Esophagus squamous epithelium (tissue), 5 donors: ENCODE results near the gene PRIM2. TPM values are rescaled to one million over a fixed set of nuclear protein-coding genes. Genes with fewer than 3 reads are reported as not detected.
"Not testable (repeated sequence)": the region's sequence is repeated elsewhere in the genome, so short reads cannot be mapped to it uniquely, and the experiment has no call there.

ENCODE experiments used
- DNase-seq: peaks from one replicate; lab custom pipeline; 2025; lab: John Stamatoyannopoulos, UW
- H3K27ac ChIP-seq, 4 donors: fragments of 200-600 bp; sonication (generic); one replicate each; pipeline ENCODE4 v1.5.1; 2016 to 2019; ENCODE audit warnings: mild to moderate bottlenecking in 1 of 4
- H3K27me3 ChIP-seq, 4 donors: fragments of 200-600 bp; sonication (generic); 1 replicate in 3 of 4; 2 replicates in 1 of 4; pipeline versions ENCODE4 v1.5.1 to v1.6.0; 2017 to 2021; ENCODE audit warnings: antibody characterized with exemption in 1 of 4
- H3K36me3 ChIP-seq, 3 donors: fragments of 200-600 bp; sonication (generic); one replicate each; pipeline ENCODE4 v1.5.1; 2016 to 2019
- H3K4me1 ChIP-seq, 3 donors: fragments of 200-600 bp; sonication (generic); one replicate each; pipeline ENCODE4 v1.5.1; 2017 to 2019
- H3K4me3 ChIP-seq, 4 donors: fragments of 200-600 bp; sonication (generic); 1 replicate in 3 of 4; 2 replicates in 1 of 4; pipeline ENCODE4 v1.5.1; 2016 to 2019; ENCODE audit warnings: mild to moderate bottlenecking in 2 of 4, moderate library complexity in 1 of 4
- H3K9me3 ChIP-seq, 3 donors: fragments of 200-600 bp; sonication (generic); one replicate each; pipeline ENCODE4 v1.5.1; 2016 to 2019
- WGBS, 2 donors: methylation state at CpG; one replicate each; pipeline ENCODE4 v1.1.5; 2018; 5-methylcytosine and 5-hydroxymethylcytosine counted together
- intact Hi-C: fragments of 100-400 bp; cut with DNase I; formaldehyde crosslinking; loops from one replicate; pipeline ENCODE4 v1.15.0; 2022
- total RNA-seq, 4 donors: library from RNA; depleted of rRNA; stranded (reverse); fragments of >200 nt; gene quantifications; one replicate each; pipeline ENCODE4 v1.1.0, GENCODE V29; 2016
- donor health status: DM: yes; HTN: yes; CAD: no.

The PRIM2 gene
- total RNA-seq, 4 donors from 2014 or later: 4.1 to 10.9 (median 9.8) TPM

- 91 to 94% methylated on average over 2 of the region's 2 CpGs for WGBS, 2 donors
- DNase-seq, intact Hi-C loops: not testable (repeated sequence)
Measured at GRCh38 chr6:57365076-57365583, 47.7 kb downstream of the PRIM2 start.

GRCh38 chr6:57368965-57369731, 51.7 kb downstream of the PRIM2 start:
- H3K4me3 ChIP-seq, intact Hi-C loops, H3K27me3 ChIP-seq, H3K27ac ChIP-seq, DNase-seq, H3K4me1 ChIP-seq, H3K36me3 ChIP-seq, H3K9me3 ChIP-seq: not testable (repeated sequence)
- WGBS, 2 donors: 90 to 96% methylated on average over 4 of the region's 4 CpGs

More at GRCh38 chr6:57365076-57365583, 47.7 kb downstream of the PRIM2 start:
- not testable (repeated sequence) for H3K4me1 ChIP-seq, H3K4me3 ChIP-seq, H3K9me3 ChIP-seq, H3K27ac ChIP-seq, H3K27me3 ChIP-seq, H3K36me3 ChIP-seq

GRCh38 chr6:57371779-57372178, 54.3 kb downstream of the PRIM2 start:
- intact Hi-C loops, H3K4me1 ChIP-seq, H3K27ac ChIP-seq, H3K9me3 ChIP-seq, H3K27me3 ChIP-seq, H3K4me3 ChIP-seq, DNase-seq, H3K36me3 ChIP-seq: not testable (repeated sequence)
- WGBS, 2 donors: 64 to 74% methylated on average over 1 of the region's 1 CpG

- H3K36me3 ChIP-seq, H3K9me3 ChIP-seq: not testable (repeated sequence)
- WGBS, 2 donors: 91% methylated on average over 3 of the region's 4 CpGs; no CpG with 5 or more reads in 1 of the 2 donors
Measured at GRCh38 chr6:57374764-57375163, 57.3 kb downstream of the PRIM2 start.

GRCh38 chr6:57376083-57376482, 58.7 kb downstream of the PRIM2 start:
- WGBS, 2 donors: 94% methylated on average over 3 of the region's 3 CpGs
- H3K27ac ChIP-seq, H3K4me3 ChIP-seq, intact Hi-C loops, H3K27me3 ChIP-seq, H3K9me3 ChIP-seq, H3K4me1 ChIP-seq, DNase-seq, H3K36me3 ChIP-seq: not testable (repeated sequence)

More at GRCh38 chr6:57374764-57375163, 57.3 kb downstream of the PRIM2 start:
- H3K4me1 ChIP-seq, DNase-seq, H3K27ac ChIP-seq, H3K27me3 ChIP-seq, H3K4me3 ChIP-seq, intact Hi-C loops: not testable (repeated sequence)

GRCh38 chr6:57389038-57389592, 71.7 kb downstream of the PRIM2 start:
- 69 to 92% methylated on average over 2 of the region's 2 CpGs for WGBS, 2 donors
- H3K9me3 ChIP-seq, H3K4me1 ChIP-seq, H3K27ac ChIP-seq, intact Hi-C loops, H3K36me3 ChIP-seq, H3K4me3 ChIP-seq, H3K27me3 ChIP-seq, DNase-seq: not testable (repeated sequence)

- H3K4me1 ChIP-seq, H3K36me3 ChIP-seq, DNase-seq, H3K4me3 ChIP-seq, H3K9me3 ChIP-seq, H3K27me3 ChIP-seq, H3K27ac ChIP-seq, intact Hi-C loops: not testable (repeated sequence)
- 87 to 100% methylated on average over 2 of the region's 2 CpGs for WGBS, 2 donors
Measured at GRCh38 chr6:57390818-57391217, 73.4 kb downstream of the PRIM2 start.

GRCh38 chr6:57392047-57392446, 74.6 kb downstream of the PRIM2 start:
- H3K27ac ChIP-seq, H3K27me3 ChIP-seq, DNase-seq, H3K36me3 ChIP-seq, H3K9me3 ChIP-seq, H3K4me1 ChIP-seq, H3K4me3 ChIP-seq, intact Hi-C loops: not testable (repeated sequence)
- WGBS, 2 donors: 96 to 98% methylated on average over 3 of the region's 3 CpGs

- H3K4me1 ChIP-seq, H3K4me3 ChIP-seq, H3K27me3 ChIP-seq, H3K27ac ChIP-seq, intact Hi-C loops, DNase-seq, H3K36me3 ChIP-seq, H3K9me3 ChIP-seq: not testable (repeated sequence)
Measured at GRCh38 chr6:57419341-57419740, 101.9 kb downstream of the PRIM2 start.
